Right lobe of liver (tissue), 6 donors: ENCODE results near the gene AMMECR1L. TPM values are rescaled to one million over a fixed set of nuclear protein-coding genes. Genes with fewer than 3 reads are reported as not detected.

Experiments used
- ATAC-seq, 4 donors: fragments of 200-7000 bp; cut with Tn5 transposase; one replicate each; pipeline ENCODE4 v1.9.1; 2020; ENCODE audit warnings: mild to moderate bottlenecking in 4 of 4, moderate library complexity in 4 of 4
- DNase-seq, 3 donors: peaks; one replicate each; pipeline ENCODE4 v3.0.0-alpha.2; 2020
- H3K27ac ChIP-seq, 3 donors: fragments of 200-600 bp; one replicate each; pipeline ENCODE4 v1.8.0; 2022
- H3K27me3 ChIP-seq, 2 donors: fragments of 200-600 bp; one replicate each; pipeline ENCODE4 v1.8.0; 2022
- H3K36me3 ChIP-seq, 4 donors: fragments of 200-600 bp; sonication (generic) in 1 of 4; one replicate each; pipeline versions ENCODE4 v1.5.1 to v1.8.0; 2017 to 2022; ENCODE audit warnings: control low read depth in 1 of 4
- H3K4me1 ChIP-seq, 4 donors: fragments of 200-600 bp; sonication (generic) in 1 of 4; one replicate each; pipeline versions ENCODE4 v1.5.1 to v1.8.0; 2017 to 2022; ENCODE audit warnings: control low read depth in 1 of 4
- H3K4me3 ChIP-seq, 3 donors: fragments of 200-600 bp; one replicate each; pipeline ENCODE4 v1.8.0; 2022
- H3K9me3 ChIP-seq, 4 donors: fragments of 200-600 bp; sonication (generic) in 1 of 4; one replicate each; pipeline versions ENCODE4 v1.5.1 to v1.8.0; 2017 to 2022; ENCODE audit warnings: control low read depth in 1 of 4
- CTCF ChIP-seq, 4 donors: fragments of 200-600 bp in 3 of 4; fragments of 450-650 bp in 1 of 4; IDR thresholded peaks; one replicate each; pipeline versions ENCODE4 v1.5.1 to v1.8.0; 2016 to 2022; ENCODE audit warnings: antibody characterized with exemption in 4 of 4, mild to moderate bottlenecking in 2 of 4
- POLR2A ChIP-seq: fragments of 450-650 bp; IDR thresholded peaks from one replicate; pipeline ENCODE4 v1.6.1; 2017; ENCODE audit warnings: antibody characterized with exemption, mild to moderate bottlenecking
- WGBS: methylation state at CpG from one replicate; pipeline ENCODE4 v1.1.6; 2018; ENCODE audit warnings: low coverage, low lambda C conversion rate; ENCODE audit not compliant: insufficient coverage; ENCODE audit errors: missing lambda C conversion rate; 5-methylcytosine and 5-hydroxymethylcytosine counted together
- intact Hi-C, 2 donors: fragments of 100-400 bp; cut with DNase I; formaldehyde crosslinking; loops; one replicate each; pipeline versions ENCODE4 v1.11.2 to v1.14.1; 2022
- total RNA-seq, 6 experiments: library from RNA; depleted of rRNA in 2 of 6; stranded (reverse); fragments of >200 nt in 2 of 6; fragmentation: NEBNext Ultra II Directional in 3 of 6; extraction: Animal tissue kit (Norgen Biotek cat#: 25700) in 3 of 6; gene quantifications; one replicate each; pipeline versions ENCODE4 v1.1.0 to v1.2.4, GENCODE V29; 2016 to 2023
- donor health status: DM: no; HTN: yes; CAD: no.
- donor health status: DM: no; HTN: no; CAD: no.
- donor health status: DM: no; HTN: no; CAD: no.
- donor health status: DM: no; HTN: yes; CAD: no.
- donor health status: DM: no; HTN: yes; CAD: no.

The AMMECR1L gene
- total RNA-seq, 6 experiments from 2014 or later = 5.3 to 7.6 (median 6.7) TPM

GRCh38 chr2:127884436-127884835 is 1.3 kb downstream of the AMMECR1L start:
- 24% methylated on average over 10 of the region's 10 CpGs for WGBS
- Histone ChIP-seq H3K4me3 (peak overlapping the region; percentile 54 to 74 (median 66)), H3K27me3 (no peaks in the 10 kb centered on the region), H3K27ac (peak overlapping the region in 1 of 3 donors; percentile 12), H3K36me3 (peaks cover 0 to 25% (median 2%) of the 10 kb centered on the region in 4 donors), H3K4me1 (peaks cover 0 to 24% (median 0%) of the 10 kb centered on the region in 4 donors), H3K9me3 (no peaks in the 10 kb centered on the region)
- ATAC-seq (no peak), DNase-seq (no peak)
- intact Hi-C loops = no loop called here
- TF ChIP-seq POLR2A (no peak), CTCF (IDR thresholded peaks at IDR 0.05) (no peak)

GRCh38 chr2:127879899-127880298 is 5.9 kb downstream of the AMMECR1L start:
- Histone ChIP-seq H3K36me3 (peaks cover 0 to 26% (median 2%) of the 10 kb centered on the region in 4 donors), H3K27ac (no peak overlapping the region), H3K4me3 (no peak overlapping the region), H3K27me3 (no peaks in the 10 kb centered on the region), H3K9me3 (no peaks in the 10 kb centered on the region), H3K4me1 (peaks cover 0 to 11% (median 0%) of the 10 kb centered on the region in 4 donors)
- DNase-seq = no peak
- ATAC-seq = no peak
- WGBS = 88% methylated on average over 2 of the region's 5 CpGs
- intact Hi-C loops = no loop called here
- no peak for TF ChIP-seq POLR2A
- no peak for TF ChIP-seq CTCF (IDR thresholded peaks at IDR 0.05)

GRCh38 chr2:127877626-127878025 is 8.1 kb downstream of the AMMECR1L start:
- Histone ChIP-seq H3K27me3 (no peaks in the 10 kb centered on the region), H3K36me3 (peaks cover 0 to 27% (median 0%) of the 10 kb centered on the region in 4 donors), H3K4me1 (peaks cover 0 to 3% (median 0%) of the 10 kb centered on the region in 4 donors), H3K9me3 (no peaks in the 10 kb centered on the region), H3K4me3 (no peak overlapping the region), H3K27ac (no peak overlapping the region)
- DNase-seq (no peak), ATAC-seq (no peak)
- 100% methylated on average over 3 of the region's 3 CpGs for WGBS
- TF ChIP-seq POLR2A (no peak), CTCF (IDR thresholded peaks at IDR 0.05) (no peak)
- intact Hi-C loops = no loop called here

GRCh38 chr2:127877136-127877535 is 8.6 kb downstream of the AMMECR1L start:
- DNase-seq (no peak), ATAC-seq (no peak)
- intact Hi-C loops = no loop called here
- TF ChIP-seq POLR2A (no peak), CTCF (IDR thresholded peaks at IDR 0.05) (no peak)
- no peaks in the 10 kb centered on the region for H3K27me3 ChIP-seq
- no peaks in the 10 kb centered on the region for H3K9me3 ChIP-seq
- peaks cover 0 to 8% (median 0%) of the 10 kb centered on the region in 4 donors for H3K4me1 ChIP-seq
- H3K4me3 ChIP-seq = no peak overlapping the region
- 100% methylated on average over 2 of the region's 2 CpGs for WGBS
- no peak overlapping the region for H3K27ac ChIP-seq
- H3K36me3 ChIP-seq = peaks cover 0 to 23% (median 1%) of the 10 kb centered on the region in 4 donors
